K562 (cell line): Measurements from ENCODE around the gene KRTAP5-6. TPM values are rescaled to one million over a fixed set of nuclear protein-coding genes. Genes with fewer than 3 reads are reported as not detected.

Source experiments
- ATAC-seq: fragments of 200-7000 bp; cut with Tn5 transposase; 3 replicates; pipeline ENCODE4 v1.9.1; 2020; ENCODE audit warnings: moderate library complexity
- BruUV-seq: library from RNA; stranded (reverse); fragments of 400-500 nt; replicated peaks from 2 replicates; lab custom pipeline; 2021; lab: Mats Ljungman, UMichigan
- CTCF ChIA-PET: fragments of 300-600 bp; formaldehyde crosslinking; extraction: SDS; loops from one replicate; lab custom pipeline; 2021; ENCODE audit warnings: low intra/inter-chr PET ratio; lab: Yijun Ruan, JAX
- POLR2A ChIA-PET: fragments of 300-600, 350-650 bp; sonication (Branson Sonifier 250); formaldehyde crosslinking; extraction: SDS; loops from one replicate; lab custom pipeline; 2021; ENCODE audit warnings: antibody characterized with exemption, inconsistent platforms; lab: Yijun Ruan, JAX
- DNase-seq, 4 experiments: peaks; one replicate each; pipeline versions ENCODE4 v3.0.0 to v3.0.0-alpha.2; 2011 to 2018; ENCODE audit warnings: low spot score in 3 of 4, mixed read lengths in 3 of 4; ENCODE audit errors: extremely low read depth in 1 of 4
- FAIRE-seq: peaks from 2 replicates; lab custom pipeline; 2011; peaks lifted over from hg19 to GRCh38; lab: Jason Lieb, UNC
- H2AFZ ChIP-seq: 2 replicates; pipeline ENCODE4 v1.6.0; 2011; ENCODE audit warnings: low read depth, low read length, control low read depth, inconsistent platforms
- H3K27ac ChIP-seq: fragments of 200-600 bp; 3 replicates; pipeline ENCODE4 v1.8.0; 2011; ENCODE audit warnings: low read depth, mild to moderate bottlenecking, control low read depth, inconsistent platforms, low read length, moderate library complexity, mixed read lengths; ENCODE audit errors: extremely low read depth
- H3K27me3 ChIP-seq, 2 experiments: fragments of 300-600 bp in 1 of 2; 2 replicates in 1 of 2; 3 replicates in 1 of 2; pipeline versions ENCODE4 v1.6.0 to v1.8.0; 2011; ENCODE audit warnings: inconsistent platforms in 2 of 2, low read length in 2 of 2, mild to moderate bottlenecking in 1 of 2, mixed read lengths in 1 of 2, moderate library complexity in 1 of 2; ENCODE audit not compliant: control insufficient read depth in 2 of 2, insufficient read depth in 2 of 2
- H3K36me3 ChIP-seq: fragments of 300-600 bp; 3 replicates; pipeline ENCODE4 v1.8.0; 2011; ENCODE audit warnings: mild to moderate bottlenecking, low read length, inconsistent platforms; ENCODE audit not compliant: control insufficient read depth, insufficient read depth
- H3K4me1 ChIP-seq, 2 experiments: fragments of 200-600 bp in 1 of 2; replicated peaks in 1 of 2; 2 replicates in 1 of 2; 3 replicates in 1 of 2; pipeline versions ENCODE4 v1.5.1 to v1.8.0; 2011; ENCODE audit warnings: inconsistent platforms in 2 of 2, low read length in 2 of 2, mild to moderate bottlenecking in 1 of 2, mixed read lengths in 1 of 2, moderate library complexity in 1 of 2; ENCODE audit not compliant: control insufficient read depth in 2 of 2, insufficient read depth in 2 of 2
- H3K4me2 ChIP-seq: 2 replicates; pipeline ENCODE4 v1.6.1; 2011; ENCODE audit warnings: low read length, control low read depth, inconsistent platforms, mixed read lengths; ENCODE audit not compliant: insufficient read depth
- H3K4me3 ChIP-seq: fragments of 200-600 bp; sonication (generic), shearing (Covaris generic); 2 replicates; pipeline ENCODE4 v1.5.1; 2016; ENCODE audit warnings: control low read depth, inconsistent platforms
- H3K79me2 ChIP-seq: fragments of 200-600 bp; 3 replicates; pipeline ENCODE4 v1.8.0; 2011; ENCODE audit warnings: low read length, inconsistent platforms; ENCODE audit not compliant: control insufficient read depth, insufficient read depth
- H3K9ac ChIP-seq, 2 experiments: 2 replicates each; pipeline versions ENCODE4 v1.6.0 to v1.6.1; 2011; ENCODE audit warnings: low read depth in 2 of 2, low read length in 2 of 2, control low read depth in 1 of 2, inconsistent platforms in 1 of 2, mild to moderate bottlenecking in 1 of 2, mixed read lengths in 1 of 2; ENCODE audit not compliant: insufficient read depth in 1 of 2
- H3K9me1 ChIP-seq: one replicate; pipeline ENCODE4 v1.6.0; 2011; ENCODE audit warnings: inconsistent platforms, mild to moderate bottlenecking, low read length, moderate library complexity; ENCODE audit not compliant: control insufficient read depth, insufficient read depth
- H3K9me3 ChIP-seq: replicated peaks from 2 replicates; pipeline ENCODE4 v1.5.1; 2011; ENCODE audit warnings: low read depth, low read length, inconsistent platforms; ENCODE audit not compliant: control insufficient read depth, insufficient read depth
- H4K20me1 ChIP-seq: replicated peaks from 2 replicates; pipeline ENCODE4 v1.6.1; 2011; ENCODE audit warnings: low read length, inconsistent platforms, mixed read lengths; ENCODE audit not compliant: control insufficient read depth, insufficient read depth
- FOXJ2 ChIP-seq: fragments of 200-800 bp; sonication (Bioruptor generic); IDR thresholded peaks from 2 replicates; pipeline ENCODE4 v1.6.1; 2016; ENCODE audit warnings: missing genetic modification characterization, missing compliant biosample characterization
- HNRNPL ChIP-seq: fragments of 200-400 bp; formaldehyde crosslinking; IDR thresholded peaks from 2 replicates; pipeline ENCODE4 v1.6.1; 2017; ENCODE audit warnings: low read depth, mild to moderate bottlenecking, low read length
- KAT8 ChIP-seq: fragments of 450-650 bp; IDR thresholded peaks from 2 replicates; pipeline ENCODE4 v1.6.1; 2016; ENCODE audit warnings: low read depth, mild to moderate bottlenecking
- NCOA2 ChIP-seq, 2 experiments: fragments of 450-650 bp; IDR thresholded peaks; 2 replicates each; pipeline ENCODE4 v1.6.1; 2018; ENCODE audit warnings: mild to moderate bottlenecking in 2 of 2, moderate library complexity in 1 of 2; ENCODE audit not compliant: partially characterized antibody in 2 of 2
- RAD21 ChIP-seq, 2 experiments: fragments of 250-450 bp in 1 of 2; fragments of 450-650 bp in 1 of 2; sonication (Bioruptor Pico) in 1 of 2; formaldehyde crosslinking in 1 of 2; IDR thresholded peaks in 1 of 2; conservative IDR thresholded peaks in 1 of 2; 2 replicates each; pipeline versions ENCODE4 v1.4.0 to v1.8.0; 2020 to 2022; ENCODE audit warnings: mild to moderate bottlenecking in 2 of 2, moderate library complexity in 1 of 2
- SNRNP70 ChIP-seq: fragments of 200-400 bp; formaldehyde crosslinking; optimal IDR thresholded peaks from 2 replicates; pipeline ENCODE3; 2017; ENCODE audit warnings: low read depth, low read length
- ZFPM2 ChIP-seq: fragments of 250-450 bp; sonication (Bioruptor Pico); IDR thresholded peaks from 2 replicates; pipeline ENCODE4 v1.5.1; 2022; ENCODE audit warnings: mild to moderate bottlenecking
- ZNF354B ChIP-seq: fragments of 250-450 bp; sonication (Bioruptor Pico); IDR thresholded peaks from 2 replicates; pipeline ENCODE4 v1.4.0; 2020
- ZSCAN29 ChIP-seq: fragments of 450-650 bp; IDR thresholded peaks from 2 replicates; pipeline ENCODE4 v1.6.1; 2017
- WGBS: fragments of 100-300 bp; shearing (Covaris generic); methylation state at CpG from one replicate; pipeline ENCODE4 v1.1.6; 2016; ENCODE audit warnings: low coverage, mixed read lengths; ENCODE audit not compliant: insufficient coverage; ENCODE audit errors: missing lambda C conversion rate; 5-methylcytosine and 5-hydroxymethylcytosine counted together
- in situ Hi-C: fragments of 300-500 bp; cut with MboI; formaldehyde crosslinking; loops from 4 replicates; pipeline ENCODE4 v1.15.0; 2018; ENCODE audit warnings: inconsistent platforms, mixed read lengths
- intact Hi-C: fragments of 100-400 bp; cut with micrococcal nuclease; formaldehyde crosslinking; loops from 2 replicates; pipeline ENCODE4 v1.14.2; 2022
- polyA plus RNA-seq, 8 experiments: library from polyadenylated mRNA; depleted of rRNA in 4 of 8; stranded (reverse) in 5 of 8; unstranded in 3 of 8; fragments of >200 nt; fragmentation: Nextera tagmentation in 2 of 8; fragmentation: Illumina TruSeq in 1 of 8; extraction: Ambion mirVana in 2 of 8; extraction: Trizol in 1 of 8; gene quantifications; 2 replicates each; pipeline versions ENCODE4 v1.2.1 to v1.2.3, GENCODE V29; 2011 to 2014; ENCODE audit warnings: inconsistent platforms in 1 of 8, missing spikeins in 1 of 8
- total RNA-seq, 7 experiments: library from RNA; depleted of rRNA in 6 of 7; stranded (reverse); fragments of >200 nt in 6 of 7; fragmentation: Illumina TruSeq in 2 of 7; extraction: Trizol in 2 of 7; gene quantifications; 2 replicates each; pipeline versions ENCODE4 v1.2.1 to v1.2.3, GENCODE V29; 2011 to 2021; ENCODE audit warnings: low replicate concordance in 1 of 7
- TF ChIP-seq, protein P1 (sequence below): IDR thresholded peaks from 2 replicates; pipeline ENCODE4 v1.6.1; 2011; ENCODE audit warnings: borderline replicate concordance, low read depth, mild to moderate bottlenecking, moderate library complexity, low read length; ENCODE audit not compliant: insufficient read depth, poor library complexity, severe bottlenecking
- TF ChIP-seq, protein P2 (sequence below): IDR thresholded peaks from 3 replicates; pipeline ENCODE4 v1.6.1; 2011; ENCODE audit warnings: borderline replicate concordance, mild to moderate bottlenecking, moderate library complexity; ENCODE audit not compliant: insufficient read length; ENCODE audit errors: extremely low read depth

The KRTAP5-6 gene
- total and polyA plus RNA-seq, 9 of the 15 experiments (the other 6 are each of a cell fraction or from before 2014, with no cell fraction given): not detected

DNA sequence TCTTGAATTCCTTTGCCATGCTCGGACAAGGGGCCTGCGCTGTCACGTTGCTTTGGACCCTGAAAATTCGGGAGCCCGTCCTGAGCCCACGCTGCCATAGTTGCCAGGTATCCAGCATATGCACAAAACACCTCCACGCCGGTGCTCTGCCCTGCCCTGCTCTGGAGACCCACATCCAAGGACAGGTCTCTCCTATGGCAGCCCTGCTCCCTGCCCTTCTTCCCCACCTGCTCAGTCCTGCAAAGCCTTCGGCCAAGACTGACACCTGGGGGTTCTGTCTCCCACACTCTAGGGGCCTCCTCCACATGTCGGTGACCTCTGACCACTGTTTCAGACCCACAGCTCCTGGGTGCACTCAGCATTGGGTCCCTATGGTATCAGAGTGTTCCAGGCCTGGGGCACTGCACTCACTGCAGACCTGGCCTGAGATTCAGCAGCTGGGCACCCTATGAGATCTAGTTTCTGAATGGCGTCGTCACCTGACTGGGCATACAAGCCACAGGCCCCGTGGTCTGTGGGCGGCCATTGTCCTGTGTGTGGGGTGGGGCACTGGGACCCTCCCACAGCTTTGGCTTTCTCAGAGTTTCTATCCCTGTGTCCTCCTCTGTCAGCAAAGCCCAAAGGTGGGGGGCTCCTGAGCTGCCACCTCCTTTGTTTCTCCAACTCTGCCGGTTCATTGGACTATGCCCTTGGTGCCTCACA, 2.0 kb upstream of the KRTAP5-6 start:
- Histone ChIP-seq H3K4me2 (no peak overlapping the region), H3K27me3 (peaks cover 7 to 63% of the 10 kb centered on the region in 2 experiments; a peak in 3 of 5 replicates), H3K4me1 (peaks cover 0 to 16% of the 10 kb centered on the region in 2 experiments; a peak in 2 of 5 replicates), H3K4me3 (no peak overlapping the region), H3K9me3 (no peaks in the 10 kb centered on the region), H3K36me3 (no peaks in the 10 kb centered on the region), H3K9ac (no peak overlapping the region), H4K20me1 (peaks cover 5% of the 10 kb centered on the region; the same call in 1 of the 2 replicates), H3K27ac (no peak overlapping the region), H2AFZ (no peak overlapping the region), H3K9me1 (no peaks in the 10 kb centered on the region), H3K79me2 (no peaks in the 10 kb centered on the region)
- intact Hi-C loops (loop anchor here (1.0 to 5.0 kb wide), 3 partner anchors 43 to 182 kb away; no protein-coding TSS in a partner anchor), in situ Hi-C loops (loop anchor here (5.0 to 25.0 kb wide), 4 partner anchors 38 to 460 kb away; no protein-coding TSS in a partner anchor)
- DNase-seq (no peak), ATAC-seq (no peak), FAIRE-seq (no peak)
- ChIA-PET CTCF (interaction anchor here (0.6 to 3.4 kb wide), 6 partner anchors 130 to 307 kb away, joined by 3 to 77 read pairs (median 18); partner anchors contain the start of gene SYT8), POLR2A (interaction anchor here (0.9 kb wide), 1 partner anchor 136 kb away, joined by 6 read pairs; no protein-coding TSS in a partner anchor)
- TF ChIP-seq HNRNPL (no peak), KAT8 (no peak), ZFPM2 (CRISPR knock-in tag) (no peak), FOXJ2 (tag) (no peak), NCOA2 (IDR thresholded peaks at IDR 0.05; ENCODE audit: partially characterized antibody in 2 of 2) (no peak), ZSCAN29 (no peak), RAD21 (CRISPR knock-in tag; conservative IDR thresholded peaks at IDR 0.05 in 1 of 2, IDR thresholded peaks at IDR 0.05 in 1 of 2) (no peak), ZNF354B (CRISPR knock-in tag) (no peak), SNRNP70 (no peak)
- TF ChIP-seq, protein P1, sequence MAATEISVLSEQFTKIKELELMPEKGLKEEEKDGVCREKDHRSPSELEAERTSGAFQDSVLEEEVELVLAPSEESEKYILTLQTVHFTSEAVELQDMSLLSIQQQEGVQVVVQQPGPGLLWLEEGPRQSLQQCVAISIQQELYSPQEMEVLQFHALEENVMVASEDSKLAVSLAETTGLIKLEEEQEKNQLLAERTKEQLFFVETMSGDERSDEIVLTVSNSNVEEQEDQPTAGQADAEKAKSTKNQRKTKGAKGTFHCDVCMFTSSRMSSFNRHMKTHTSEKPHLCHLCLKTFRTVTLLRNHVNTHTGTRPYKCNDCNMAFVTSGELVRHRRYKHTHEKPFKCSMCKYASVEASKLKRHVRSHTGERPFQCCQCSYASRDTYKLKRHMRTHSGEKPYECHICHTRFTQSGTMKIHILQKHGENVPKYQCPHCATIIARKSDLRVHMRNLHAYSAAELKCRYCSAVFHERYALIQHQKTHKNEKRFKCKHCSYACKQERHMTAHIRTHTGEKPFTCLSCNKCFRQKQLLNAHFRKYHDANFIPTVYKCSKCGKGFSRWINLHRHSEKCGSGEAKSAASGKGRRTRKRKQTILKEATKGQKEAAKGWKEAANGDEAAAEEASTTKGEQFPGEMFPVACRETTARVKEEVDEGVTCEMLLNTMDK: no peak
- TF ChIP-seq, protein P2, sequence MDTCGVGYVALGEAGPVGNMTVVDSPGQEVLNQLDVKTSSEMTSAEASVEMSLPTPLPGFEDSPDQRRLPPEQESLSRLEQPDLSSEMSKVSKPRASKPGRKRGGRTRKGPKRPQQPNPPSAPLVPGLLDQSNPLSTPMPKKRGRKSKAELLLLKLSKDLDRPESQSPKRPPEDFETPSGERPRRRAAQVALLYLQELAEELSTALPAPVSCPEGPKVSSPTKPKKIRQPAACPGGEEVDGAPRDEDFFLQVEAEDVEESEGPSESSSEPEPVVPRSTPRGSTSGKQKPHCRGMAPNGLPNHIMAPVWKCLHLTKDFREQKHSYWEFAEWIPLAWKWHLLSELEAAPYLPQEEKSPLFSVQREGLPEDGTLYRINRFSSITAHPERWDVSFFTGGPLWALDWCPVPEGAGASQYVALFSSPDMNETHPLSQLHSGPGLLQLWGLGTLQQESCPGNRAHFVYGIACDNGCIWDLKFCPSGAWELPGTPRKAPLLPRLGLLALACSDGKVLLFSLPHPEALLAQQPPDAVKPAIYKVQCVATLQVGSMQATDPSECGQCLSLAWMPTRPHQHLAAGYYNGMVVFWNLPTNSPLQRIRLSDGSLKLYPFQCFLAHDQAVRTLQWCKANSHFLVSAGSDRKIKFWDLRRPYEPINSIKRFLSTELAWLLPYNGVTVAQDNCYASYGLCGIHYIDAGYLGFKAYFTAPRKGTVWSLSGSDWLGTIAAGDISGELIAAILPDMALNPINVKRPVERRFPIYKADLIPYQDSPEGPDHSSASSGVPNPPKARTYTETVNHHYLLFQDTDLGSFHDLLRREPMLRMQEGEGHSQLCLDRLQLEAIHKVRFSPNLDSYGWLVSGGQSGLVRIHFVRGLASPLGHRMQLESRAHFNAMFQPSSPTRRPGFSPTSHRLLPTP: no peak
- 9% methylated on average over 13 of the region's 15 CpGs for WGBS
- BruUV-seq: no TSS peak
